DMS114 treated with DMSO at 0.1 percent for 48 hours (cell line): Measurements from ENCODE around the gene MAP1B.

Experiments
- DNase-seq: peaks from one replicate; lab custom pipeline; 2025; ENCODE audit not compliant: unreplicated experiment; lab: John Stamatoyannopoulos, UW

Gene MAP1B

DNA sequence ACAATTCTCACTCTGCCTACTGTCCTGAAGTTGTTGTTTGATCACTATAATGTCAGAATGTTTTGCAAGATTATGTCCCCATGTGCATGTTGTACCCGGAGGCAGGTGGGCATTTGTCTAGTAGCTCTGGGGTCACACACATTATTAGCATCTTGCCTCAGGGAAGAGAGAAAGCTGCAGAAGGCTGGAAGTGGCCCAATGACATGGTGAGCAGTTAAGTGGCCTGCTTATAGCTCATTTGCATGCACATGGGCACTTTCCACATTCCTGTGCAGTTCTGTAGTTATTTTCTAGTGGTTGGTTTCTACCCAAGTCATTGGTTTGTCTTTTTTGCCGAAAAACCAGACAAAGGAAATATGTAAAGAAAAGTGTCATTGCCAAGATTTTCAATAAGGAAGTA, 80.9 kb downstream of the MAP1B start:
- no peak for DNase-seq

DNA sequence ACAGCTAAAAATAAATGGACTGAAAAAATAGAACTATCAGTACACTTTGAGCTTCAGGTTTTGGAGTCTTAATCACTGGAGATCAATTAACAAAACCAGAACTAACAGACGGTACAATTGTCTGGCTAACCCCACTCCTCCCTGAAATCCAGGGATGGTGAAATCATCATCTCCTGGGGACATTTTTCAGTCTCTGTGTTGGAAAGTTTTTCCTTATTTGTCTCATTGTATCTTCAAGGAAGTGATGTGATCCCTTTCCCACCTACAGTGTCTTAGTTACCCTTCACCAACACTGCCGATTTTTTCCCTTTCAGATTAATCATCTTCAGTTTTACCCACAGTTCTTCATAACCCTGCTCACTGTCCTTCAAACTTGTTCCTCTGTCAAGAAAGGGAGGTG, 81.9 kb downstream of the MAP1B start:
- no peak for DNase-seq

DNA sequence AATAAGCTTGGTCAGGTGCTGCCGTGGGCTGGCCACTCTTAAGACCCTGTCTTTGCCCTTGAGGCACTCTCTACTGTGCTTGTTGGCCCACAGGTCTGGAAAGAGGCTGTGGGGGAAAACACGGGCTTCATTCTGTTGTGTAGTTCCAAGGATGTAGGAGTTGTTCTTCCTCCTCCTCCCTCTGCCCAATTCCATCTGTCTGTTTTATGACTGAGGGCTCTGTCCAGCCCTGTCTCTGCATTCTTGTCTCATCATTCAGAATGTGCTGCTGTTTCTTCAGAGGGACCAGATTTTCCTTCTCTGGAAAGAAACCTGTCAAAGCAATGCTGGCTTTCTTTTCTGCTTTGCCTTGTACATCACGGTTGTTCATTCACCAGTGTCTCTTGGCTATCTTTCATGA, 84.1 kb downstream of the MAP1B start:
- DNase-seq, result no peak

DNA sequence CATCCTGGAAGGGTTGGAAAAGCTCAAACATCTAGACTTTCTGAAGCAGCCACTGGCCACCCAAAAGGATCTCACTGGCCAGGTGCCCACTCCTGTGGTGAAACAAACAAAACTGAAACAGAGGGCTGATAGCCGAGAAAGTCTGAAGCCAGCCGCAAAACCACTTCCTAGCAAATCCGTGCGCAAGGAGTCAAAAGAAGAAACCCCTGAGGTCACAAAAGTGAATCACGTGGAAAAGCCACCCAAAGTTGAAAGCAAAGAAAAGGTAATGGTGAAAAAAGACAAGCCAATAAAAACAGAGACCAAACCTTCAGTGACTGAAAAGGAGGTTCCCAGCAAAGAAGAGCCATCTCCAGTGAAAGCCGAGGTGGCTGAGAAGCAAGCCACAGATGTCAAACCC, 87.6 kb downstream of the MAP1B start:
- no peak for DNase-seq

DNA sequence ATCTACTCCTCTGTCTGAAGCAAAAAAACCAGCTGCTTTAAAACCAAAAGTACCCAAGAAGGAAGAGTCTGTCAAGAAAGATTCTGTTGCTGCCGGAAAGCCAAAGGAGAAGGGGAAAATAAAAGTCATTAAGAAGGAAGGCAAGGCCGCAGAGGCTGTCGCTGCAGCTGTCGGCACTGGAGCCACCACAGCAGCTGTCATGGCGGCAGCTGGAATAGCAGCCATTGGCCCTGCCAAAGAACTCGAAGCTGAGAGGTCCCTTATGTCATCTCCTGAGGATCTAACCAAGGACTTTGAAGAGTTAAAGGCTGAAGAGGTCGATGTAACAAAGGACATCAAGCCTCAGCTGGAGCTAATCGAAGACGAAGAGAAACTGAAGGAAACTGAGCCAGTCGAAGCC, 88.3 kb downstream of the MAP1B start:
- no peak for DNase-seq

DNA sequence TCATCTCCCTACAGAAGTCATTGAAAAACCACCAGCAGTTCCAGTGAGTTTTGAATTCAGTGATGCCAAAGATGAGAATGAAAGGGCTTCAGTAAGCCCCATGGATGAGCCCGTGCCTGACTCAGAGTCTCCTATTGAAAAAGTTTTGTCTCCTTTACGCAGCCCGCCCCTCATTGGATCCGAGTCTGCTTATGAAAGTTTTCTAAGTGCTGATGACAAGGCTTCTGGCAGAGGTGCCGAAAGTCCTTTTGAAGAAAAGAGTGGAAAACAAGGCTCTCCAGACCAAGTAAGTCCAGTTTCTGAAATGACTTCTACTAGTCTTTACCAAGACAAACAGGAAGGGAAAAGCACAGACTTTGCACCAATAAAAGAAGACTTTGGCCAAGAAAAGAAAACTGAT, 90.1 kb downstream of the MAP1B start:
- no peak for DNase-seq

DNA sequence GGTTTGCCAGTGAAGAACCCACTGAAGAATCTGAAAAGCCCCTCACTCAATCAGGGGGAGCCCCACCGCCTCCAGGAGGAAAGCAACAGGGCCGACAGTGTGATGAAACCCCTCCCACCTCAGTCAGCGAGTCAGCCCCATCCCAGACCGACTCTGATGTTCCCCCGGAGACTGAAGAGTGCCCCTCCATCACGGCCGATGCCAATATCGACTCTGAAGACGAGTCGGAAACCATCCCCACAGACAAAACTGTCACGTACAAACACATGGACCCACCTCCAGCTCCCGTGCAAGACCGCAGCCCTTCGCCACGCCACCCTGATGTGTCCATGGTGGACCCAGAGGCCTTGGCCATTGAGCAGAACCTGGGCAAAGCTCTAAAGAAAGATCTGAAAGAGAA, 92.4 kb downstream of the MAP1B start:
- no peak for DNase-seq

DNA sequence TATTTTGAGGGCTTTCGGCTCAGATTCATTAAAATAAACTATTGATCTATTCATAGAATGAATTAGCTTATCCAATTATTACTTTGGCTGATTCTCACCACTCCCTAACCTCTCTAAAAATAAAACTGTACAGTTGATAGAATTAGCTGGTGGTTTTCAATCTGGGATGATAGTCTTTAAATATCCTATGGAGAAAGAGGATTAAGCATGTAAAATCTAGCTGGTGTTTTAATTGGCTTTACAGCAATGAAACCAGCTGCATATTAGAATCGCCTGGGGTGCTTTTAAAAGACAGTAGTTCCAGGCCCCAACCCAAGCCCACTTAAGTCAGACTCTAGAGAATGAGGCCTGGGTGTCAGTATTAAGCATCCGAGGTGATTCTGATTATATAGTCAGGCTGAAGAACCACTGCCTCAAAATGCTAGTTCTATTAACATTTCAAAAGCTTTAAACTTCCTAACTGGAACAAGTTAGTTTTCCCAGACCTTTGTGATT, 95.1 kb downstream of the MAP1B start:
- no peak for DNase-seq

DNA sequence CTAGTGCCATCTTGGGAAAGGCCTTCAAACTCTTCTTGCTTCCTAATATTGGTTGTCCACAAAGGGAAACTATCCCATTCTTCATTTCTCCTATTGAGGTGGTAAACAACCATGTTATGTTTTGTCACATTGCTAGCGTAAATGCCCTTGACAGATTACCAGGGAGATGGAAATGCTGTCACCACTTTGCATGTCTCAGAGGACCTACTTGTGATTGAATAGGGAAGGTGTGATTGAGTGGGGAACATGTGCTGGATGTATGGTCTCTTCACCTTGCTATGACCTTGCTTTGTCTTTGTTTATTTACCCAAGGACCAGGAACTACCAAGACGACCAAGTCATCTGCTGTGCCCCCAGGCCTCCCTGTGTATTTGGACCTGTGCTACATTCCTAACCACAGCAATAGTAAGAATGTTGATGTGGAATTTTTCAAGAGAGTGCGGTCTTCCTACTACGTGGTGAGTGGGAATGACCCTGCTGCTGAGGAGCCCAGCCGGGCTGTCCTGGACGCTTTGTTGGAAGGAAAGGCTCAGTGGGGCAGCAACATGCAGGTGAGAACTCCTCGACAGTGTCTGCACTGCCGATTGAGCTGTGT, 96.1 kb downstream of the MAP1B start:
- DNase-seq, result no peak

DNA sequence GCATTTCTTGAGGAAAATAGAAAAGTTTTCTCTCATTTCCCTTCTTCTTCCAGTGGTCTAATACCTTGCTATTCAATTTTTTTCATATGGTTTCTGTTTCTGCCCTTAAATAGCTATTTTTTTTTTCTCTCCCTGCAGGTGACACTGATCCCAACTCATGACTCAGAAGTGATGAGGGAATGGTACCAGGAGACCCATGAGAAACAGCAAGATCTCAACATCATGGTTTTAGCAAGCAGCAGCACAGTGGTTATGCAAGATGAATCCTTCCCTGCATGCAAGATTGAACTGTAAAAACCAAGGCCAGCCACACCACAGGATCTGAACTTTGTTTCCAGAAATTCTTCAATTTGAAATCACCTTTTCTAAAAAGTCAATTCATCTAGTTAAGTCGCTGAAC, 97.7 kb downstream of the MAP1B start:
- DNase-seq, result no peak

DNA sequence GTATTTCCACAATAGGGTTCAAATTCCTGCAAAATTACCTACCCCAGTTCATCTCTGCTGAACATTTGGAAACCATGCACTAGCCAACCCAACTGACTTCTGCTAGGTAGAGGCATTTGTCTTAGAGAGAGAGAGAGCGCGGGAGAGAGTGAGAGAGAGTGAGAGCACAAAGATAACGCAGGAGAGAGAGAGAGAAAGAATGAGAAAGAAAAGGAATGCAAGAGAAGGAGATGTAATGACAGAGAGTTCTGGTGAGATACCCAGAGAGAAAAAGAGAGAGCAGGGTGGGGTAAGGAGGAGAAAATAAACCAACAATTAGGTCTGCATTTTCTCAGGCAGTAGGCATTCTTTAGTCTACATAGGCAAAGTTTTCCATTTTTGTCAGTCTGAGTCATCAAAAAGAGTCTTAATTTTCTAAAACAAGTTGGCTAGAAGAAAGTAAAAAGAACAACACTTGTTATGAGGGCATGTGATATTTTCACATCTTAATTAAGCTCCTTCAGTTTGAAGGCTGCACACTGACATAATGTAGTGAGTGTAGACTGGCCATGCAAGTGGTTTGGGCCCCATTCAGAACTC, 98.2 kb downstream of the MAP1B start:
- no peak for DNase-seq

DNA sequence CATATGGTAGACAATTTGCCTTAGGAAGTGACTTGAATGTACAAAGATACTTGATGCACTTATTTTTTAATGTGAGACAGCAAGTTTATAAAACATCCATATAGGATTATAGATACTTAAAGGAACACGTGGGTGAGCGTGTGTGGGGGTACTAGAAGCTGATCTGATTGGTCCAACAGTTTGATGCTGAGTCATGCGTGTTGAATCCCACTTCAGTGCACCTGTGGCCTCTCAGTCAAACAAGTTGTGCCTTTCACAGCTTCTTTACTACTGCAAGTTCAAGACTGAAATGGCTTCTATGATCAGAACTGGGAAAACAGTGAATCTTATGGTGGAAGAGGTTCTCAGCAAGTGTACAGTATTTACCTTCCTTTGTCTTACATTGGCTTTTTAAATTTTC, 98.9 kb downstream of the MAP1B start:
- no peak for DNase-seq

DNA sequence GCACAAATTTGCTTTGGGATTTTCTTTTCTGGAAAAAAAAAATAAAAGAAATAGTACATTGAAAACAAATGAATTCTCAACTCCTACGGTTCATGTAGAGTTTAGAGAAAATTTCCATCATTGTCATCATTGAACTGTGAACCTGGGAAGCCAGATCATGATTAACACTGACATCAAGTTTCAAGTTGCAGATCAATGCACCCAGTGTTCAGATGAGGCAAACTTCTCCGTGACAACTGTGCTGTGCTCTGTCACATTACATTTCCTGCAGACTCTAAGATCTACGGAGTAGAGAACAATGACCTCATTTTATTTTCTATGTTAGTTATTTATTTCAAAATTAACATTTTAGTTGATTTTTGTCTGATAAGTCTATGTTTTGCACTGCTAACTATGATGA, 99.7 kb downstream of the MAP1B start:
- no peak for DNase-seq

DNA sequence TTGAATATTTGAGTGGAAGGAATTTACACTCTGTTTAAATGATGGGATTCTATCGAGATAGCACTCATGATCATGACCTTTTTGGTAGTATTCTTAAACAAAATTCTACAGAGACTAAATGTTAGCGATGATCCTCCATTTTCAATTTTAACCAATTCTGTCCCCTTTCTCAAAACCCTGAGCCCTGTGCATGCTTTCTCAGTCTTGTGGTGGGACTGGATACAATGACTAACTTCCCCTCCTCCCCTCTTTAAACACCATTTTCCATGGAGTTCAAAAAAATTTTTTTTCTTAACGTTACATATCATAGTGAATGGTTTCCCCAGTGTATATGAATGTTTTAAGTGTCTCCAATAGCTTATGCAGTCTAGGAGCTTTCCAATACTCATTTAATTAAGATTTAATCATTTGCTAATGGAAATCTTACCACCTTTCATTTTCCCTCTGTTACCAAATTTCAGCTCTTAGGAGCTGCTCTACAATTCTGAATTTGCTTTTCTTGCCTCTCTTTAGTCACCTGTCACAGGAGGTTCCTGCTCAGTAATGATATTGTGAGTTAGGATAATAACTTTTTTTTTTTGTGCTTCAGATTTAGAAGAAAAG, 101.2 kb downstream of the MAP1B start:
- no peak for DNase-seq

DNA sequence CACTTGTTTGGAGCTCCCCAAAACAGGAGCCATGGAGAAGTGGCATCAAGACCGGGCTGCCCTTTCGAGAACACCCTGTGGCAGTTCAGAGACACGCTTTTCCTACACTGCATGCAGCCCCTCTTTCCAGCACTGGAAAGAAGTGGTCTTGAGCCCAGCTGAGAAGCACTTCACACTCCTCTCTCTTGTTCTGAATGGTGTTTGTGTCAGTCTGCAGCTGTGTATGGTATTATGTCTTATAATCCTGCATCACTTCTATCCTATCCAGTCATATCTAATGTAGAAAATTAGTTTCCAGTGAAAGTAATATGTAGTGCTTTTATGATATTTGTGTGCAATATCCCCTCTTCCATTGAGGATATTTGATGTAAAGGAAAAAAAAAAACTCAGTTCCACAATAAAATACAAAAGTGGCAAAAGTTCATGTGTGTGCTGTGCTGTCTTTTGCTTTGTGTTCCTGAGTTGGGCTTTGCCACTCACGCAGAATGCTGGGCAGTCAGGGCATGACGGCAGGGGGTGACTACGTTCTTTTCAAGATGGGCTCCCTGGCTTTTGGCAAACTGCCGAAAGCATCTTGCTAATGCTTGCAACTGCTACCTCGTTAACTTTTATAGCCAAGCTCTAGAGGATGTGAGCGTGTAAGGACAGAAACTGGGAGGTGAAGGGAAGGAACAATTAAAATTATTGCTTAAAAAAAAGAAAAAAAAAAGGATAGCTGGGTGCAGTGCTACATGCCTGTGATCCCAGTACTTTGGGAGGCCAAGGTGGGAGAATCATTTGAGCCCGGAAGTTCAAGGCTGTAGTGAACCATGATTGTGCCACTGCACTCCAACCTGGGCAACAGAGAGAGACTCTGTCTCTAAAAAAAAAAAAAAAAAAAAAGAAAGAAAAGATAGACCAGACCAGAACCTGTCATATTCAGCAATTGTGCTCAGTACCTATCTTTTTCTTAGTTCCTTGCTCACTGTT, 102.2 kb downstream of the MAP1B start:
- DNase-seq, result no peak

DNA sequence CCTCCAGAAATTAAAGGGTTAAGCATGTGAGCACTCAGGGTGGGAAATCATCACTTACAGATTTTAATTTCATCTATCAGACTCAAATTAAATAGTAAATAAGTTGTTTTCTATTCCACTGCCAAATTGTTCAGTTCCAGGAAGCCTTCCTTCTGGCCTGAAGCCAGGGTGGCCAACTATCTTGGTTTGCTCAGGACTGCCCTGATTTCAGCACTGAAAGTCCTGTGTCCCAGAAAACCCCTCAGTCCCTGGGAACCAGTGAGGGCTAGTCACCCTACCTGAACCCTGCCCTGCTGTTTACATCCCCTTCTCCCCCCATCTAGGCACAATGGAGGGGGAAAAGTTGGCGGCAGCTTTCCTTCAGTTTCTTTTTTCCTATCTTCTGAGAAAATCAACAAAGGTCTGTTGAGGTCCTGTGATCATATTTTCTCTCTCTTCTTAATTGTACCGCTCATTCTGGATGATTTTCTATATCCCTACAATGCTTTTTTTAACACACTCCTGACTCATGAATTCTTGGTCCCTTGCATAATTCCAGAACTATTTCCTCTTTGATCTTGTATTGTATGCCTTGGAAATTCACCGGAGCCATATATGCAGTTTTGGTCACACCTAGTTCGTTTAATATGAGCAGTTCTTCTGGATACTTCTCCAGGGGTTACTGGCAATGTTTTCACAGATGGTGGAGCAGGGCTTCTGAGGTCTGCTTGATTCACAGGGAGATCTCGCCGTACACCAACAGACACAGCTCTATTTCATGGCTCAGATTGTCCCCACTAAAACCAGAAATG, 103.8 kb downstream of the MAP1B start:
- DNase-seq, result no peak

DNA sequence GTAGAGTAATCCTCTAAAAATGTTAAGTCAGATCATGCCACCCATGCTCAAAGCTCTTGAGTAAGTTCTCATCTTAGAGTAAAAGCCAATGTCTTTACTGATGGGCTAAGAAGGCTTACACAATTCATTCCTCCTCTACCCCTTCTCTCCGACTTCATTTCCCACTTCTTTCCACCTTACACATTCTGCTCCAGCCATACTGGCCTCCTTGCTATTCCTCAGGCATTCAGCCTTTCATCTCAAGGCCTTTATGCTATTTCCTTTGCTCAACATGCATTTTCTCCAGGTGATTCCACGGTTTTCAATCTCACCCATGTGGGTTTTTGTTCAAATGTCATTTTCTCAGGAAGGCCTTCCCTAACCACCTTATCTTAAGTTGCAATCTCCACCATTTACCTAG, 104.9 kb downstream of the MAP1B start:
- no peak for DNase-seq

DNA sequence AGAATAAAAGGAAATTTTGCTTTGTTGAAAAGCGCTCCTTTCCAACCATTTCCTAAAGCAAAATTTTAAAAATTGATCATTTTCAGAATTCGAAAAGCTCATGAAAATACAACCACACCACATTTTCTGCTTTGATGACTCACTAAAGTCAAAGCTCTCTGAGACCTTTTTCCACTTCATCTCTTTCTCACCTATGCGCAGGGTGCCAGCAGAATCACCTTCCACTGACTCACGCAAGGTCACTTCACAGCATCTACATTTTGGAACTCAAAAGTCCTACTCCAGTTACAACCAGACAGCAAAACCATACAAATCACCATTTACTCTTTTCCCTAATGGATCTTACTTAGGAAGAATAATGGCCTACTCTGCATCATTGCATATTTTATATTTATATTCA, 106.2 kb downstream of the MAP1B start:
- DNase-seq, result no peak

DNA sequence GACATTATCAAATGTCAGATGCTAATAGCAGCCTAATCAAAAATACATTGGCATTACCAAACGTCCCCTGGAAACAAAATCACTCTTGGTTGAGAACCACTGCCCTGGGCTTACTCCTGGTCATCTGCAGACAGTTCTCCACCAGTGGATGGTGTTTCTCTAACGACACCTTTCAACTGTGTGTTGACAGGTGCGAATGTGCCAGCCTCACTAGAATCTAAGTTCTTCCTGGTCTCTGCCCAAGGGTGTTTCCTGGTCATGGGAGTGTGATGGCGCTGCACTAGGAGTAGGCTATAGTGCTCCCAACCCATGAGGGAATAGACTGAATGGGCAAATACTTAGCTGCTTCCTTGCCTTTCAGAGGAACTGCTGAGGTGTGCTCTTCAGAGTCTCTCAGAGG, 106.9 kb downstream of the MAP1B start:
- DNase-seq, result no peak

DNA sequence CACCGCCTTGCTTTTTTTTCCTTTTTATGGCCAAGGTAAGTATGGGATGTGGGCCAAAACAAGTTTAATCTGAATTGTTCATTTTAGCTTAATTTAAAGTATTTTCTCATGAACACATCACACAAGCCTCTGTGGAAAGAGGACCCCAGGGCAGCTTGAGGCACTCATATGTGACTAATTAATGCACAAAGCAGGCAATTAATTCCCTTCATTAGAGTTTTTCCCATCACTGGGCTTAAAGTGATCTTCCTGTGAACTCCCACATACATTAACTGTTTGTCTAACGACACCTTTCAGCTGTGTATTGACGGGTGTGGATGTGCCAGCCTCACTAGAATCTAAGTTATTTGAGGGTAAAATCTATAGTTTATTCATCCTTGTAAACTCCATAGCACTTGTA, 109.5 kb downstream of the MAP1B start:
- DNase-seq, result no peak

DNA sequence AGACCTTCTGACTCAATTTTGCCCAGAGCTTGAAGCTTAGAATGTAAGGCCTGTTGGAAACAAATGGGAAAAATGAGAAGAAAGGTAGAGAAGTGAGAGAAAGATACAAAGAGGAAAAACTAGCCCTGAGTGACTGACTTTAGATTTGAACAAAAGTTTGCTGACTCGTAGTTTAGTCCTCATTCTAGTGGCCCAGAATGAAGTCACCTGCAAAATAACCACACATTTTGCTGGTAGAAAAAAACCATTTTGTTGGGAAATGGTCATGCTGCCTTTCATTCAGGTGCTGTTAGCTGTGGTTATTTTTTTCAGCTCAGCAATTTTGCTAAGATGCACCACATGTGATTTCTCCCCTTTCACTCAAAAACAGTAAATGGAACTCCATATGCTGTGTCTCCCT, 113.8 kb downstream of the MAP1B start:
- no peak for DNase-seq
